ENCODE results near the gene TMEM138. TPM values are rescaled to one million over a fixed set of nuclear protein-coding genes. Genes with fewer than 3 reads are reported as not detected.
A peak's percentile ranks its signal among the peaks of the same experiment; 100 is the strongest.

Gene TMEM138
- total RNA-seq = 10 to 100 TPM; 48.3 to 60.6 TPM

DNA sequence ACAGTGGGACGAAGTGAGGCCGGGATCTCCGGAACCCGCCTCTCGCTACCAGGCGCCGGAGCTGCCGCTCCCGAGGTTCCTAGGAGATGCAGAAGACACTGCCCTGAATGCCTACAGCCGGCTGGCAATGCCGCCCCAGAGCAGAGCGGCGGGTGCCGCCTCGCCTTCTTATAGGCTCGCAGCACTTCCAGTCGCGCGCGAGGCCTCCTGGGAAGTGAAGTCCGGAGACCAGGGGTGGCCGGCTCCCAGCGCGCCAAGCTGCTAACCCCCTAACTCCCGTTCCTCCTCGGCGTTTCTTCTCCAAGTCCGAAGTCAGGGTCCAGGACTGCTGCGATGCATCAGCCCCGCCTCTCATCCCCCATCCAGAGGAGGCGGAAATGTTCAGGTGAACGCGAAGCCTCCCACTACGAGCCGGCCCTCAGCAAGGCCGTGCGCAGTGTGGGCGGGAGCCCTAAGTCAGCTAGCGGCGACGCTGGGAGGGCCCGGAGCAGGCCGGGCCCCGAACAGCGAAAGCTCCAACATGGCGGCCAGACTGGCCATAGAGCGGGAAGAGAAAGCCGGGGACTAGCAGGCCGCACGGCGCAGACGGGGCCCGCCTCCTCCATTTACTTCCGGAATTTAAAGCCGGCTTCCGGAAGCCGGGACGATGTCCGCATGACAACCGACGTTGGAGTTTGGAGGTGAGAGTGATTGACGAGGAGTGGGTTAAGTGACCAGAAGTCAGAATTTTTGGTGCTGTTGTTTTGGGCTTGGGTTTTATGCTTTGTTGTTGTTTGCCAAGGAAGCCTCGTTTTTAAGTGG lies at the start of gene TMEM138, which contains the start of gene CYB561A3:
TSS of gene TMEM138 (plus strand) at position 634 of the 801 bp plus-strand sequence. CDS start 2,017 bp downstream, outside the sequence.
TSS of gene CYB561A3 (minus strand) at position 142 of the 801 bp plus-strand sequence. CDS start 5,169 bp downstream, outside the sequence.
- CTCF ChIA-PET = interaction anchor here (0.7 to 16.7 kb wide), 13 partner anchors 10 to 84 kb away, joined by 3 to 180 read pairs (median 4); partner anchors contain the start of genes CPSF7, DDB1, SDHAF2 and TKFC
- peak within 1 kb of the TSS; percentile 98 for H3K27ac Mint-ChIP-seq

GRCh38 chr11:61315260-61315659 lies 46.9 kb upstream of the TMEM138 start:
- ATAC-seq (no peak), DNase-seq (no peak)
- Mint-ChIP-seq H3K36me3 (peaks cover 39% of the 10 kb centered on the region), H3K27ac (no peak overlapping the region), H3K27me3 (no peaks in the 10 kb centered on the region), H3K9me3 (ENCODE audit: low read depth) (no peaks in the 10 kb centered on the region), H3K4me1 (peaks cover 4% of the 10 kb centered on the region), H3K4me3 (no peak overlapping the region)
- CTCF ChIA-PET = interaction anchor here (0.6 to 1.3 kb wide), 2 partner anchors 38 to 70 kb away, joined by 3 read pairs; no protein-coding TSS in a partner anchor

More for the DNA sequence above, at the start of gene TMEM138, which contains the start of gene CYB561A3:
- Mint-ChIP-seq H3K27me3 (no peaks in the 10 kb centered on the region), H3K9me3 (ENCODE audit: low read depth) (no peaks in the 10 kb centered on the region), H3K4me3 (peak within 1 kb of the TSS; percentile 99), H3K4me1 (peaks cover 40% of the 10 kb centered on the region), H3K36me3 (peaks cover 25% of the 10 kb centered on the region)
- peak; percentile 96 for DNase-seq
- ATAC-seq = peak; percentile 95

- Mint-ChIP-seq H3K27ac (peak overlapping the region; percentile 15), H3K4me3 (no peak overlapping the region), H3K27me3 (no peaks in the 10 kb centered on the region), H3K9me3 (ENCODE audit: low read depth) (no peaks in the 10 kb centered on the region), H3K4me1 (peaks cover 30% of the 10 kb centered on the region), H3K36me3 (peaks cover 56% of the 10 kb centered on the region)
- CTCF ChIA-PET = interaction anchor here (0.8 kb wide), 1 partner anchor 31 kb away, joined by 3 read pairs; the partner anchor contains the start of gene VWCE
- ATAC-seq = no peak
- DNase-seq = no peak
Measured at GRCh38 chr11:61325649-61326414, 36.3 kb upstream of the TMEM138 start.

- H3K9me3 Mint-ChIP-seq (ENCODE audit: low read depth) = no peaks in the 10 kb centered on the region
- peak overlapping the region; percentile 41 for H3K27ac Mint-ChIP-seq
- no peak for DNase-seq
Measured at GRCh38 chr11:61327669-61328071, 34.5 kb upstream of the TMEM138 start.

GRCh38 chr11:61328351-61328750 lies 33.8 kb upstream of the TMEM138 start:
- peaks cover 52% of the 10 kb centered on the region for H3K36me3 Mint-ChIP-seq
- H3K27ac Mint-ChIP-seq = no peak overlapping the region
- H3K4me1 Mint-ChIP-seq = peaks cover 49% of the 10 kb centered on the region
- H3K4me3 Mint-ChIP-seq = no peak overlapping the region
- DNase-seq (no peak), ATAC-seq (no peak)
- no peaks in the 10 kb centered on the region for H3K9me3 Mint-ChIP-seq (ENCODE audit: low read depth)
- no peaks in the 10 kb centered on the region for H3K27me3 Mint-ChIP-seq
- CTCF ChIA-PET = interaction anchor here (0.8 to 1.7 kb wide), 4 partner anchors 8 to 429 kb away, joined by 3 to 6 read pairs (median 4); partner anchors contain the start of gene VWCE

More at GRCh38 chr11:61327669-61328071, 34.5 kb upstream of the TMEM138 start:
- Mint-ChIP-seq H3K27me3 (no peaks in the 10 kb centered on the region), H3K36me3 (peaks cover 58% of the 10 kb centered on the region), H3K4me1 (peaks cover 47% of the 10 kb centered on the region), H3K4me3 (no peak overlapping the region)
- CTCF ChIA-PET = interaction anchor here (0.8 to 1.7 kb wide), 3 partner anchors 8 to 428 kb away, joined by 4 to 6 read pairs (median 5); no protein-coding TSS in a partner anchor
- ATAC-seq = no peak

DNA sequence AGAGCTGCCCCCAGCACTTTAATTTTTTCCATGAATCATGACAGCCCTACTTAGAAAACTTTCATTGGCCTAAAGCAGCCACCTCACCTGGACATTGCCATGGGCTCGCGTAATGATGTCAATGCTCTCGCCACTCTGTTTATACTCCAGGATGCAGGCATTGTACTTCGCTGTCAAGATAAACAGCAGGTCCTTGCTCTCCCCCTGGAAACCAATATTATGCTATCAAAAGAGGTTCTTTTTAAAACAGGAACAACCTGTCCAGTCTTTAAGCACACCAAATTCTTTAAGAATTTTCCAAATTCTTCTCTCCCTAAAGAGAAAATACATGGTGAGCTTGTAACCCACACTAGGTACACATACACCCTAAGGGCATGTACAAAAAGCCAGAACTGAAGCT lies 32.3 kb upstream of the TMEM138 start:
- ATAC-seq (no peak), DNase-seq (no peak)
- Mint-ChIP-seq H3K4me3 (no peak overlapping the region), H3K27me3 (no peaks in the 10 kb centered on the region), H3K9me3 (ENCODE audit: low read depth) (no peaks in the 10 kb centered on the region), H3K4me1 (peaks cover 64% of the 10 kb centered on the region), H3K36me3 (peaks cover 45% of the 10 kb centered on the region), H3K27ac (no peak overlapping the region)
- CTCF ChIA-PET = interaction anchor here (1.1 to 1.8 kb wide), 2 partner anchors 56 to 106 kb away, joined by 5 to 7 read pairs; no protein-coding TSS in a partner anchor

DNA sequence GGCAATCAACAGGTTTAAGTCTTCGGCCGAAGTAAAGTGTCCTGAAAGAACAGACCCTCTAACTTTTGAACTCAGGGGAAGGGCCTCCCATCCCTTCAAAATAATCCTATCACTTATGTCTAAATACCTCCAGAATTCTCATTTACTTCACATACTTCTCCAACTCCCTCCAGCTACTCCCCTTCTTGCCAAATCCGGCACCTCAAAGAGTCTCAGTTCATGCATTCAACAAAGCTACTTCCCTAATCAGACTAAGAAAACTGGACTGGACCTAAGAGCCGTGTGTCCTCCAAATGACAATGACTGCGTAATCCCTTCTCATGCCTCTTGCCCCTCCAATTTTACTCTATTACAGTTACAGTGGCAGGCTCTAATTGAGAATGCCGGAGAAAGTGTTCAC lies 30.5 kb upstream of the TMEM138 start:
- Mint-ChIP-seq H3K9me3 (ENCODE audit: low read depth) (no peaks in the 10 kb centered on the region), H3K4me1 (peaks cover 77% of the 10 kb centered on the region), H3K27ac (peak overlapping the region; percentile 98), H3K36me3 (peaks cover 34% of the 10 kb centered on the region), H3K4me3 (peak overlapping the region; percentile 86), H3K27me3 (no peaks in the 10 kb centered on the region)
- ATAC-seq (no peak), DNase-seq (no peak)
- CTCF ChIA-PET = interaction anchor here (0.6 to 1.8 kb wide), 4 partner anchors 30 to 293 kb away, joined by 3 to 14 read pairs (median 3); partner anchors contain the start of genes CYB561A3 and TMEM138

- H3K36me3 Mint-ChIP-seq = peaks cover 34% of the 10 kb centered on the region
Measured at GRCh38 chr11:61332281-61332796, 29.8 kb upstream of the TMEM138 start.

GRCh38 chr11:61332797-61333549 lies 29.2 kb upstream of the TMEM138 start, which contains the start of the genes DDB1 and TKFC:
Gene DDB1 (minus strand): TSS chr11:61333105. CDS start chr11:61332968, 137 bp downstream.
Gene TKFC (plus strand): TSS chr11:61333228. CDS start chr11:61334729, 1,501 bp downstream.
- peak; percentile 95 for ATAC-seq
- peak; percentile 99 for DNase-seq
- Mint-ChIP-seq H3K27ac (peak within 1 kb of the TSS; percentile 98), H3K4me1 (peaks cover 76% of the 10 kb centered on the region), H3K36me3 (peaks cover 29% of the 10 kb centered on the region), H3K4me3 (peak within 1 kb of the TSS; percentile 86), H3K27me3 (no peaks in the 10 kb centered on the region), H3K9me3 (ENCODE audit: low read depth) (no peaks in the 10 kb centered on the region)
- CTCF ChIA-PET = interaction anchor here (1.0 to 9.9 kb wide), 11 partner anchors 9 to 184 kb away, joined by 3 to 261 read pairs (median 6); partner anchors contain the start of genes CPSF7, CYB561A3, SDHAF2 and TMEM138

More at GRCh38 chr11:61332281-61332796, 29.8 kb upstream of the TMEM138 start:
- Mint-ChIP-seq H3K9me3 (ENCODE audit: low read depth) (no peaks in the 10 kb centered on the region), H3K4me1 (peaks cover 82% of the 10 kb centered on the region), H3K27ac (peak overlapping the region; percentile 98), H3K4me3 (peak overlapping the region; percentile 86), H3K27me3 (no peaks in the 10 kb centered on the region)
- no peak for ATAC-seq
- CTCF ChIA-PET = interaction anchor here (0.7 to 1.8 kb wide), 2 partner anchors 53 to 78 kb away, joined by 3 to 14 read pairs; no protein-coding TSS in a partner anchor
- DNase-seq = peak; percentile 48

DNA sequence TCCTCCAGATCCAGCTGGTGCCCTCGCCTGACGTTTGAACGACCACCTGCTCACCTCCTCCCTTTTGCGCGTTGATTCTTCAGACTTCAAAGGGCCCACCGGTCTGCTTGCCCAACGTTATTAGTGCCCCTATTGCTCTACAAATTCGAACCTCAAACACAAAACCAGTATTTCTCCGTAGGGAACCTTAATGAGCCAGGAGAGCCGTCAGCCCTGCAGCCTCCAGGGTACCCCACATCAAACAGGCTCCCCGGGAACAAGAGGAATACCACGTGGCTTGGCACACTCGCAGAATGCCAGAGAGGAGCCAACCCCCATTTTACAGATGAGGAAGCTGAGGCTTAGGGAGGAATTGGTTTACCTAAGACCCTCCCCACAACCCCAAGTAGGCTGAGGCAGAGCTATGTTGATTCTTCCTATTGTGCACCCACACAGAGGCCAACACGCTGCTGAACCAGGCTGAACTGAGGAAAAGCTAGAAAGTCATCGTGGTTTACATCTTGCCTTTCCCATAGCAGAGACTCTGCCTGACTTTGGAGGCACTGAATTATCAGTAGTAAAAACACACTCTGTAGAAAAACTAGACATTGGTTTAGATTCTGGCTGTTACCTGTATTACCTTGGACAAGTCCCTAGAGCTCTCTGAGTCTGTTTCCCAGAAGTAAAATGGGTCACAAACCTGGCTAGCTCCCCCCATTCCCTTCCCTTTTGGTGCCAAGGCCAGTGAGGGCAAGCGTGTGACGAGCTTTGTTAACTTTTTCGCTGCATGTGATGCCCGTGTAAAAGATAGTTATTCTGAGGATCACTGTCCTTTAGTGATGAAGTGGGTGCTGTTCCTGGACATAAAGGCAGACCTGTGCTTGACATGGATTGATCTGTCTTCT lies 28.4 kb upstream of the TMEM138 start:
- DNase-seq (no peak), ATAC-seq (no peak)
- CTCF ChIA-PET = interaction anchor here (1.0 to 9.9 kb wide), 13 partner anchors 8 to 183 kb away, joined by 3 to 261 read pairs (median 4); partner anchors contain the start of genes CPSF7, CYB561A3, SDHAF2 and TMEM138
- H3K4me1 Mint-ChIP-seq = peaks cover 71% of the 10 kb centered on the region
- peak overlapping the region; percentile 86 for H3K4me3 Mint-ChIP-seq
- peak overlapping the region; percentile 98 for H3K27ac Mint-ChIP-seq
- no peaks in the 10 kb centered on the region for H3K9me3 Mint-ChIP-seq (ENCODE audit: low read depth)
- H3K27me3 Mint-ChIP-seq = no peaks in the 10 kb centered on the region
- peaks cover 24% of the 10 kb centered on the region for H3K36me3 Mint-ChIP-seq
